ENCODE data around the gene CTXN3. TPM values are rescaled to one million over a fixed set of nuclear protein-coding genes. Genes with fewer than 3 reads are reported as not detected.
A peak's percentile ranks its signal among the peaks of the same experiment; 100 is the strongest.

Gene CTXN3
- not detected for total RNA-seq
- polyA plus RNA-seq, result not detected

DNA sequence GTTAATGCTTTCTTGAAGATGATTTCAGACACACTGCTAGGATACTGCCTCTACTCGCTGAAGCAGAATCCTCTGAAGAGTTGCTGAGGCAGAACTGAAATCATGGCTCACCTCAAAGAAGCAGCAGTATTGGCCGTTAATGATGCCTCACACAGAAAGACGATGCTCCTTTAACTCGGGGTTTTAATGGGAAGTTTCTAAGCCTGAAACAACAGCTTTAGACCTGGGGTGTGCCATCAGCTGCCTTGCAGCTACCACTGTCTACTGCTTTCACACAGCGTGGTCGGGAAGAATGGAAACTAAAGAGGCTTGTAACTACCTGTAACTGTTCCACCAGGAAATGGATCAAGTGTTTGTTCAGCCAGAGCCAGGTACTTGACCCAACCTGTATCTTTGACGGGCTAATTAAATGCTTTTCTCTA is at the start of gene CTXN3:
Gene CTXN3 (plus strand): TSS at position 65 of the 422 bp plus-strand sequence. CDS start 8,440 bp downstream, outside the sequence.
- Histone ChIP-seq H3K4me3 (ENCODE audit: low read depth, low read length) (no peak within 1 kb of the TSS), H3K9me3 (ENCODE audit: control insufficient read depth in 2 of 2, low read length in 2 of 2) (no peaks in the 10 kb centered on the region), H3K4me1 (ENCODE audit: control insufficient read depth, insufficient read depth, low read length, poor library complexity, severe bottlenecking) (no peaks in the 10 kb centered on the region), H3K27ac (ENCODE audit: insufficient read depth, low read length, poor library complexity, severe bottlenecking) (no peak within 1 kb of the TSS), H3K27me3 (ENCODE audit: control insufficient read depth, insufficient read depth, low read length) (no peaks in the 10 kb centered on the region), H3K36me3 (ENCODE audit: control insufficient read depth, insufficient read depth, low read length) (no peaks in the 10 kb centered on the region)
- no peaks in the 10 kb centered on the region for H3K9me3 Mint-ChIP-seq
- no peak within 1 kb of the TSS for H3K4me3 Mint-ChIP-seq
- H3K27me3 Mint-ChIP-seq, result peaks cover 4% of the 10 kb centered on the region
- H3K27ac Mint-ChIP-seq, result no peak within 1 kb of the TSS
- no peak for ATAC-seq (ENCODE audit: low read depth in 2 of 2)
- H3K4me1 Mint-ChIP-seq, result no peaks in the 10 kb centered on the region
- H3K36me3 Mint-ChIP-seq, result no peaks in the 10 kb centered on the region
- DNase-seq, result no peak

DNA sequence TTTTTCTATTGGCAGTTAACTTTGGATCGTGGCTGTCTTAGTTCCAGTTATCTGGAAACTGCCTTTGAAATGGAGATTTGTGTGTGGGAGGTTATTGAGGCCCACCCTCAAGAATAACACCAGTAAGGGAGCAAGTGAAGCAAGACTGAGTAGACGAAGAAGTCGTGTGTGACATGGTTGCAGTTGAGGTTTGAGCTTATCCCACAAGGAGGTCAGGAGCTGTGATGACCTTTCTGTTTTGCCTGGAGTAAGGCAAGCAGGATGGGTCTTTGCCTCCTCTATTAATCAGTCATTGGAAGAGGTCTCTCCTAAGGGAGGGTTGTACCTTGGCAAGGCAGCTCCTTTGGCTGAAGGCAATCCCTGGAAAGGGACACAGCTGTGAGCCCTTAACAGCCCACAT is 49.6 kb upstream of the CTXN3 start:
- H3K36me3 ChIP-seq (ENCODE audit: control insufficient read depth, insufficient read depth, low read length), result no peaks in the 10 kb centered on the region
- H3K9me3 Mint-ChIP-seq, result peaks cover 0 to 2% (median 0%) of the 10 kb centered on the region in 7 donors
- H3K36me3 Mint-ChIP-seq, result no peaks in the 10 kb centered on the region
- H3K27ac Mint-ChIP-seq, result no peak overlapping the region
- DNase-seq, result no peak
- no peak for ATAC-seq (ENCODE audit: low read depth in 2 of 2)
- H3K4me3 ChIP-seq (ENCODE audit: low read depth, low read length), result no peak overlapping the region
- H3K27me3 Mint-ChIP-seq, result peaks cover 8% of the 10 kb centered on the region
- no peak overlapping the region for H3K27ac ChIP-seq (ENCODE audit: insufficient read depth, low read length, poor library complexity, severe bottlenecking)
- peaks cover 6% of the 10 kb centered on the region for H3K27me3 ChIP-seq (ENCODE audit: control insufficient read depth, insufficient read depth, low read length)
- H3K9me3 ChIP-seq (ENCODE audit: control insufficient read depth in 2 of 2, low read length in 2 of 2), result no peaks in the 10 kb centered on the region
- no peak overlapping the region for H3K4me3 Mint-ChIP-seq
- peaks cover 0 to 4% (median 0%) of the 10 kb centered on the region in 4 donors for H3K4me1 Mint-ChIP-seq
- no peaks in the 10 kb centered on the region for H3K4me1 ChIP-seq (ENCODE audit: control insufficient read depth, insufficient read depth, low read length, poor library complexity, severe bottlenecking)

DNA sequence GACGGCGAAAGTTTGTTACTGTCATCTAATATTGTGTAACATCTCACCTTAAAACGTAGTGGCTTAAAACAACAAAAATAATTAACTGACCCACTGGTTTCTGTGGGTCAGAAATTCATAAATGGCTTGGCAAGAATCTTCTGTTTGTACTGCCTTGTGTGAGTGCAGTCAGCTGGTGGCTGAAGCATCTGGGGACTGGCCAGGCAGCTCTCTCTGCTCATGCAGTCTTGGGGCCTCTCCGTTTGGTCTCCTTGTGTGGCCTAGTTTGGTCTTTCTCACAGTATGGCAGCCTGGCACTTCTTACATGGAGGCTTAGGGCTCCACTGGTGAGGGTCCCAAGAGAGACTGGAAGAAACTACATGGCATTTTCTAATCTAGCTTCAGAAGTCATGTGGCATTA is 49.0 kb upstream of the CTXN3 start:
- peaks cover 0 to 4% (median 0%) of the 10 kb centered on the region in 4 donors for H3K4me1 Mint-ChIP-seq
- Histone ChIP-seq H3K27ac (ENCODE audit: insufficient read depth, low read length, poor library complexity, severe bottlenecking) (no peak overlapping the region), H3K27me3 (ENCODE audit: control insufficient read depth, insufficient read depth, low read length) (peaks cover 6% of the 10 kb centered on the region), H3K4me1 (ENCODE audit: control insufficient read depth, insufficient read depth, low read length, poor library complexity, severe bottlenecking) (no peaks in the 10 kb centered on the region), H3K9me3 (ENCODE audit: control insufficient read depth in 2 of 2, low read length in 2 of 2) (no peaks in the 10 kb centered on the region), H3K4me3 (ENCODE audit: low read depth, low read length) (no peak overlapping the region), H3K36me3 (ENCODE audit: control insufficient read depth, insufficient read depth, low read length) (no peaks in the 10 kb centered on the region)
- peaks cover 8% of the 10 kb centered on the region for H3K27me3 Mint-ChIP-seq
- no peak overlapping the region for H3K4me3 Mint-ChIP-seq
- ATAC-seq (ENCODE audit: low read depth in 2 of 2) (no peak), DNase-seq (no peak)
- H3K36me3 Mint-ChIP-seq, result no peaks in the 10 kb centered on the region
- H3K27ac Mint-ChIP-seq, result peak overlapping the region in 1 of 3 donors; percentile 22
- H3K9me3 Mint-ChIP-seq, result peaks cover 0 to 2% (median 0%) of the 10 kb centered on the region in 7 donors

DNA sequence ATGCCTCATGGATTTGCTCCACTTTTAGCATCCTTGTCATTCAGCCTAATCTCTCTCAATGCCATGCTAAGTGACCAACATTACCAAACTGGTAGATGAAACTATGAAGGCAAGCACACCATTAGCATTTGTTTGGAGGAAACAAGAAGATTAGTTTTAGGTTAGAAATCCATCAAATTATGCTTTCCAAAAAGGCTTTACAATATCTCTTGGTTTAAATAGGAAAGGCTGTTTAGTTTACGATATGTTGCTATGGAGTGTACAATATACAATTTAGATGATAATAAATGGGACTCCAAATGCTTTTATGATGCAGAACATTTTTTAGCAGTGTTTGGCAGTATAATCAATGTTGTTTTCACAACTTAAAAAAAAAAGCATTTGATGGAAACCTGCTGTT is 47.8 kb upstream of the CTXN3 start:
- Histone ChIP-seq H3K9me3 (ENCODE audit: control insufficient read depth in 2 of 2, low read length in 2 of 2) (no peaks in the 10 kb centered on the region), H3K27me3 (ENCODE audit: control insufficient read depth, insufficient read depth, low read length) (peaks cover 6% of the 10 kb centered on the region), H3K4me3 (ENCODE audit: low read depth, low read length) (no peak overlapping the region), H3K4me1 (ENCODE audit: control insufficient read depth, insufficient read depth, low read length, poor library complexity, severe bottlenecking) (no peaks in the 10 kb centered on the region), H3K36me3 (ENCODE audit: control insufficient read depth, insufficient read depth, low read length) (no peaks in the 10 kb centered on the region), H3K27ac (ENCODE audit: insufficient read depth, low read length, poor library complexity, severe bottlenecking) (no peak overlapping the region)
- ATAC-seq (ENCODE audit: low read depth in 2 of 2) (no peak), DNase-seq (no peak)
- H3K4me1 Mint-ChIP-seq, result no peaks in the 10 kb centered on the region
- H3K27me3 Mint-ChIP-seq, result peaks cover 8% of the 10 kb centered on the region
- H3K27ac Mint-ChIP-seq, result no peak overlapping the region
- H3K9me3 Mint-ChIP-seq, result peaks cover 0 to 2% (median 0%) of the 10 kb centered on the region in 7 donors
- H3K36me3 Mint-ChIP-seq, result no peaks in the 10 kb centered on the region
- no peak overlapping the region for H3K4me3 Mint-ChIP-seq

DNA sequence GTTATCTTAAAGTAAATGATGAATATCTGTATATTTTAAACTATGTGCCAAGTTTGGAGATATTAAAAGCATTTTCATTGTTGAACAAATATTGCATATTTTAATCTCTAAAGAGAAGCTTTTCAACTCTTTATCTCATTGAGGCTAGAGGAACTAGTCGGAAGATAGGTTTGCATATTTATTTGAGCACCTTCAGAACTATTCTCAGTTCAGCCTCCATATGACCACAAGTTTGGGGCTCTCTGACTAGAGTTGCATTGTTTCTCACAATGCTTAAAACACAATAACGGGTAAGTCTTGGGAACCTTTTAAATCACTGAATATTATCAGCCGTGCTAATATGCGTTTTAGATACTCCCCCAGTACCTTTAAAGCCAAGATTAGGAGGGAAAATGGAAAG is 47.3 kb upstream of the CTXN3 start:
- H3K27ac ChIP-seq (ENCODE audit: insufficient read depth, low read length, poor library complexity, severe bottlenecking), result no peak overlapping the region
- no peak for ATAC-seq (ENCODE audit: low read depth in 2 of 2)
- no peaks in the 10 kb centered on the region for H3K9me3 ChIP-seq (ENCODE audit: control insufficient read depth in 2 of 2, low read length in 2 of 2)
- no peaks in the 10 kb centered on the region for H3K4me1 Mint-ChIP-seq
- H3K27me3 Mint-ChIP-seq, result peaks cover 8% of the 10 kb centered on the region
- peaks cover 0 to 2% (median 0%) of the 10 kb centered on the region in 7 donors for H3K9me3 Mint-ChIP-seq
- no peaks in the 10 kb centered on the region for H3K4me1 ChIP-seq (ENCODE audit: control insufficient read depth, insufficient read depth, low read length, poor library complexity, severe bottlenecking)
- H3K4me3 ChIP-seq (ENCODE audit: low read depth, low read length), result no peak overlapping the region
- no peak overlapping the region for H3K27ac Mint-ChIP-seq
- no peak overlapping the region for H3K4me3 Mint-ChIP-seq
- H3K27me3 ChIP-seq (ENCODE audit: control insufficient read depth, insufficient read depth, low read length), result peaks cover 6% of the 10 kb centered on the region
- no peak for DNase-seq
- no peaks in the 10 kb centered on the region for H3K36me3 ChIP-seq (ENCODE audit: control insufficient read depth, insufficient read depth, low read length)
- no peaks in the 10 kb centered on the region for H3K36me3 Mint-ChIP-seq

DNA sequence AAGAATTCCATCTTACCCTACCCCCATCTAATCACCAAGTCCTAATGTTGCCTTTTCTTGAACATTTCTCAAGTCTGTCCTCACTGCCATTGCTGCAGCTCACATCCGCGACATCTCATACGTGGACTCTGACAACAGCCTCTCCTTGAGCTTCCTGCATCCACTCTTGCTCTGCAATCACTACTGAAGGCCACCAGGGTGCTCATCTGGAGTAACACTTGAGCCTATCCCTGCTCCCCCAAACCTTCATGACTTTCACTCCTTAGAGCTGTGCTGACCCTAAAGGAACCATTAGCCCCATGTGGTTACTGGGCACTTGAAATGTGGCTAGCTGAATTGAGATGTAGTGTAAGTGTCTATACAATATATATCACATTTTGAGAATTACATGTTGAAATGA is 46.4 kb upstream of the CTXN3 start:
- H3K27ac ChIP-seq (ENCODE audit: insufficient read depth, low read length, poor library complexity, severe bottlenecking), result no peak overlapping the region
- no peaks in the 10 kb centered on the region for H3K9me3 ChIP-seq (ENCODE audit: control insufficient read depth in 2 of 2, low read length in 2 of 2)
- no peak overlapping the region for H3K4me3 ChIP-seq (ENCODE audit: low read depth, low read length)
- Mint-ChIP-seq H3K4me1 (no peaks in the 10 kb centered on the region), H3K9me3 (peaks cover 0 to 2% (median 0%) of the 10 kb centered on the region in 7 donors), H3K4me3 (no peak overlapping the region), H3K36me3 (no peaks in the 10 kb centered on the region), H3K27me3 (peaks cover 4% of the 10 kb centered on the region), H3K27ac (no peak overlapping the region)
- peaks cover 6% of the 10 kb centered on the region for H3K27me3 ChIP-seq (ENCODE audit: control insufficient read depth, insufficient read depth, low read length)
- DNase-seq (no peak), ATAC-seq (ENCODE audit: low read depth in 2 of 2) (no peak)
- no peaks in the 10 kb centered on the region for H3K4me1 ChIP-seq (ENCODE audit: control insufficient read depth, insufficient read depth, low read length, poor library complexity, severe bottlenecking)
- H3K36me3 ChIP-seq (ENCODE audit: control insufficient read depth, insufficient read depth, low read length), result no peaks in the 10 kb centered on the region

DNA sequence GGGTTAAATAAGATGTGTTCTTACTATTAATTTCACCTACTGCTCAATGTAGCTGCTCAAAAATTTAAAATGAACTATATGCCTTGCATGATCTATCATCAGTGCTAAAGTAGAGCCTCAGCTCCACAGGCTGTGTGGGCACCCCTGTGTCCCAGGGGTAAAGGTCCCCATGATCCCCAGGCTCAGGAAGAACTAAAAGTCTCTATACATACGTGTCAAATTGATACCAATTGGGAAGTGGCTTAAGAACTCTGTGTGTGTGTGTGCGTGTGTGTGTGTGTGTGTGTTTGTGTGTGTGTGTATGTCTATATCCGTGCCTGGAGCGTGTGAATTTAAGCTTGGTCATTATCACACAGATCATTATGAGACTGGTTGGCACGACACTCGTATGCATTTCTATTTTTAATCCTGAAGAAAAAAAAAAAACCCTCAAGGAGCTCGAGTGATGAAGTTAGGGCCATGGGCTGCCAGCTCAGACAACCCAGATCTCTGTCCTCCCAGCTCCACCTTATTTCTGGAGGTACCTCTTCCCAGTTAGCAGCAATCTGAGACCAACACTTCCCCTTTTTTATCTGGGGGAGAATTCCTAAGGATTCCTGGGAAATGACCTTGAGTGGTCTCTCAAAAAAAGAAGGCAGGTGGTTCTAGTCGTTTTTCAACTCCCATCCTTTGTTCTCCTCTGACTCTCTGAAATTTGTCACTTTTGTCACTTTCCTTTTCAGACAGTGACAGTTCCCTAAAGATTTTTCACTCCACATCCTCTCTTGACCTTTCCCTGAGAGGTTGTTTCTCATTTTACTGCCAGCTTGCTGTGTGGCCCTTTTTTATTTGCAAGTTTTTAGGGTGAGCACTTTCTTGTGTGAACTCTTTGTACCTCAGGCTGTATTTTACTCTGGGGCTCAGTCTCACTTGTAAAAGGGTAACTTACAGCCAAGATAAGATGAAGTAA is 45.7 kb upstream of the CTXN3 start:
- peaks cover under 1% of the 10 kb centered on the region for H3K27me3 Mint-ChIP-seq
- H3K4me1 Mint-ChIP-seq, result no peaks in the 10 kb centered on the region
- no peak overlapping the region for H3K4me3 Mint-ChIP-seq
- peaks cover 0 to 2% (median 0%) of the 10 kb centered on the region in 7 donors for H3K9me3 Mint-ChIP-seq
- Histone ChIP-seq H3K27ac (ENCODE audit: insufficient read depth, low read length, poor library complexity, severe bottlenecking) (no peak overlapping the region), H3K4me3 (ENCODE audit: low read depth, low read length) (no peak overlapping the region), H3K4me1 (ENCODE audit: control insufficient read depth, insufficient read depth, low read length, poor library complexity, severe bottlenecking) (no peaks in the 10 kb centered on the region), H3K27me3 (ENCODE audit: control insufficient read depth, insufficient read depth, low read length) (peaks cover 6% of the 10 kb centered on the region), H3K9me3 (ENCODE audit: control insufficient read depth in 2 of 2, low read length in 2 of 2) (no peaks in the 10 kb centered on the region), H3K36me3 (ENCODE audit: control insufficient read depth, insufficient read depth, low read length) (no peaks in the 10 kb centered on the region)
- no peak for ATAC-seq (ENCODE audit: low read depth in 2 of 2)
- H3K27ac Mint-ChIP-seq, result peak overlapping the region in 1 of 3 donors; percentile 8
- no peaks in the 10 kb centered on the region for H3K36me3 Mint-ChIP-seq
- no peak for DNase-seq
